CD8-positive, alpha-beta memory T cell (primary cell): ENCODE measurements around the gene REC114. TPM values are rescaled to one million over a fixed set of nuclear protein-coding genes. Genes with fewer than 3 reads are reported as not detected.
A peak's percentile ranks its signal among the peaks of the same experiment; 100 is the strongest.

Source experiments
- CTCF ChIA-PET: fragments of 350-600 bp; sonication (Branson Sonifier 250); formaldehyde crosslinking; loops from one replicate; lab custom pipeline; 2021; ENCODE audit warnings: antibody characterized with exemption; lab: Charles Lee
- POLR2A ChIA-PET: fragments of 350-600 bp; sonication (Branson Sonifier 250); formaldehyde crosslinking; loops from one replicate; lab custom pipeline; 2021; ENCODE audit warnings: antibody characterized with exemption; lab: Charles Lee
- DNase-seq, 5 donors: peaks; one replicate each; pipeline versions ENCODE4 v3.0.0 to v3.0.0-alpha.2; 2020 to 2022; ENCODE audit warnings: mixed read lengths in 1 of 5
- H3K27ac ChIP-seq: one replicate; pipeline ENCODE4 v1.7.0; 2013; ENCODE audit warnings: low read depth, mild to moderate bottlenecking, low read length, moderate library complexity
- H3K27me3 ChIP-seq: 2 replicates; pipeline ENCODE4 v1.7.0; 2013; ENCODE audit warnings: low read length, mild to moderate bottlenecking; ENCODE audit not compliant: insufficient read depth, poor library complexity, severe bottlenecking
- H3K36me3 ChIP-seq: 2 replicates; pipeline ENCODE4 v1.7.0; 2013; ENCODE audit warnings: mild to moderate bottlenecking, low read length, moderate library complexity; ENCODE audit not compliant: insufficient read depth
- H3K4me1 ChIP-seq: 2 replicates; pipeline ENCODE4 v1.7.0; 2013; ENCODE audit warnings: mild to moderate bottlenecking, low read length, moderate library complexity; ENCODE audit not compliant: insufficient read depth
- H3K4me3 ChIP-seq: 2 replicates; pipeline ENCODE4 v1.7.0; 2013; ENCODE audit warnings: mild to moderate bottlenecking, low read length
- H3K9me3 ChIP-seq: 2 replicates; pipeline ENCODE4 v1.7.0; 2013; ENCODE audit warnings: mild to moderate bottlenecking, low read length
- H3K27ac Mint-ChIP-seq, 8 donors: one replicate each; pipeline ENCODE4 v1.8.0; 2020 to 2021; ENCODE audit warnings: mixed read lengths in 8 of 8, mild to moderate bottlenecking in 6 of 8, inconsistent platforms in 3 of 8, moderate library complexity in 3 of 8
- H3K27me3 Mint-ChIP-seq, 2 donors: one replicate each; pipeline ENCODE4 v1.8.0; 2020 to 2021; ENCODE audit warnings: mixed read lengths in 2 of 2, mild to moderate bottlenecking in 1 of 2, moderate library complexity in 1 of 2
- H3K36me3 Mint-ChIP-seq, 3 donors: one replicate each; pipeline ENCODE4 v1.8.0; 2020 to 2021; ENCODE audit warnings: mixed read lengths in 3 of 3, inconsistent platforms in 1 of 3, mild to moderate bottlenecking in 1 of 3
- H3K4me1 Mint-ChIP-seq, 3 donors: one replicate each; pipeline ENCODE4 v1.8.0; 2020 to 2021; ENCODE audit warnings: mixed read lengths in 3 of 3, inconsistent platforms in 1 of 3, mild to moderate bottlenecking in 1 of 3
- H3K4me3 Mint-ChIP-seq, 7 donors: one replicate each; pipeline ENCODE4 v1.8.0; 2020 to 2021; ENCODE audit warnings: mixed read lengths in 7 of 7, mild to moderate bottlenecking in 6 of 7, moderate library complexity in 4 of 7, inconsistent platforms in 2 of 7
- H3K9me3 Mint-ChIP-seq, 5 donors: one replicate each; pipeline ENCODE4 v1.8.0; 2020 to 2022; ENCODE audit warnings: mixed read lengths in 5 of 5, mild to moderate bottlenecking in 3 of 5, moderate library complexity in 2 of 5, inconsistent platforms in 1 of 5
- polyA plus RNA-seq: library from polyadenylated mRNA; unstranded; fragments of 300-500 nt; fragmentation: Illumina TruSeq; gene quantifications from one replicate; pipeline ENCODE4 v1.2.3, GENCODE V29; 2021
- total RNA-seq, 2 experiments: library from RNA; stranded (reverse); gene quantifications; one replicate each; pipeline ENCODE4 v1.2.3, GENCODE V29; 2021

The REC114 gene
- total and polyA plus RNA-seq, 3 experiments from 2014 or later, result not detected

DNA sequence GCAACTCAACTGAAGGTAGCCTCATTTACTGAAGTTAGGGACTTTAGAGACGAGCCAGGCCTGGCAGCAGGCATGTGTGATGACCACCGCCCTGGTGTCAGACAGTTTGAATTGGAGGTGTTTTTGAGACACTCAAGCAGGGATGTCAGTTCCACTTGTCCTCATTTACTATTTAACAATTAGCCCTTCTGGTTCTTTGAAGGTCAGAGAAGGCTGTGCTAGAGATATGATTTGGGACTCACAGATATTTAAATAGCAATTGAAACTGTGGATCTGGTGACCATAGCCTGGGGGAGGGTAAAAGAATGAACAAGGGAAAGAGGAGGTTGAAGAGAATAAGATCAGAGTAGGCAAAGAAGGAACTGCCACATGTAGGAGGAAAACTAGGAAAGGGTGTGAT, 74.6 kb downstream of the REC114 start:
- Mint-ChIP-seq H3K27me3 (peaks cover 3% of the 10 kb centered on the region in 2 donors), H3K9me3 (peaks cover 0 to 8% (median 0%) of the 10 kb centered on the region in 5 donors), H3K36me3 (peaks cover 0 to 3% (median 0%) of the 10 kb centered on the region in 3 donors), H3K4me3 (peak overlapping the region in 4 of 7 donors; percentile 2 to 69 (median 52)), H3K27ac (peak overlapping the region in 4 of 8 donors; percentile 23 to 71 (median 50)), H3K4me1 (peaks cover 36 to 51% (median 48%) of the 10 kb centered on the region in 3 donors)
- H3K27ac ChIP-seq, result no peak overlapping the region
- POLR2A ChIA-PET, result no interaction called here
- peaks cover 12% of the 10 kb centered on the region for H3K4me1 ChIP-seq
- CTCF ChIA-PET, result no interaction called here
- H3K4me3 ChIP-seq, result no peak overlapping the region
- DNase-seq, result no peak
- H3K9me3 ChIP-seq, result no peaks in the 10 kb centered on the region
- no peaks in the 10 kb centered on the region for H3K36me3 ChIP-seq
- H3K27me3 ChIP-seq, result no peaks in the 10 kb centered on the region

DNA sequence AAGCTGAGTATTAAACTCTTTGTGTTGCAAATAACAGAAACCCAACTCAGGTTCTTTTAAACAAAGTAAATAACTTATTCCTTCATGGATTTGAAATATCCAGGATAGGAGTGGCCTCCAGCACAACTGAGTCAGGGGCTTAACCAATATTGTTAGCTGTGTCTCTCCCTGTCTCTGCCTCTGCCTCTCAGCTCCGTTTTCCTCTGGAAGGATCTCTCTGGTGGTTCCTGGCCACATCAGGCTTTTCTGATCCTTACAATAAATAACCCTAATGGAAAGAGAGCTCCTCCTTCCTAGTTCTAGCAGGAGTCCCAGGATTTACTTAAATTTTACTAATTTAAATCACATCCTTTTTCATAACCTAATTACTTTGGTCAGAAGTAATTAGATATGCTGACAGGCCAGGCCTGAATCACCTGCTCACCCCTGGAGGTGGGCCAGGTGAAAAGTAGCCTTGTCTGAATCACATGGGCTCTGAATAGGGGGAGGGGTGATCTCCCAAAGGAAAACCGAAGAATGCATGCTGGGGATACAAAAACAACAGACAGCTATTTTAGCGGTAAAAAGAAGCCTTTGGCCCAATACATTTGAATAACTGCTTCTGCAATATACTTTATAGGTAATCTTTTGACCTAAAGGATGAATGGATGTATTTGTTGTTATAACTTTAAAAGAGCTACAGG, 75.4 kb downstream of the REC114 start:
- Histone ChIP-seq H3K27me3 (no peaks in the 10 kb centered on the region), H3K27ac (no peak overlapping the region), H3K36me3 (no peaks in the 10 kb centered on the region), H3K4me1 (peaks cover 12% of the 10 kb centered on the region), H3K4me3 (no peak overlapping the region), H3K9me3 (no peaks in the 10 kb centered on the region)
- Mint-ChIP-seq H3K4me3 (peak overlapping the region in 5 of 7 donors; percentile 17 to 52 (median 36)), H3K4me1 (peaks cover 36 to 51% (median 48%) of the 10 kb centered on the region in 3 donors), H3K9me3 (peaks cover 0 to 8% (median 0%) of the 10 kb centered on the region in 5 donors), H3K27me3 (peaks cover 3% of the 10 kb centered on the region in 2 donors), H3K27ac (peak overlapping the region in 4 of 8 donors; percentile 5 to 71 (median 32)), H3K36me3 (peaks cover 0 to 3% (median 0%) of the 10 kb centered on the region in 3 donors)
- ChIA-PET POLR2A (no interaction called here), CTCF (no interaction called here)
- DNase-seq, result no peak

DNA sequence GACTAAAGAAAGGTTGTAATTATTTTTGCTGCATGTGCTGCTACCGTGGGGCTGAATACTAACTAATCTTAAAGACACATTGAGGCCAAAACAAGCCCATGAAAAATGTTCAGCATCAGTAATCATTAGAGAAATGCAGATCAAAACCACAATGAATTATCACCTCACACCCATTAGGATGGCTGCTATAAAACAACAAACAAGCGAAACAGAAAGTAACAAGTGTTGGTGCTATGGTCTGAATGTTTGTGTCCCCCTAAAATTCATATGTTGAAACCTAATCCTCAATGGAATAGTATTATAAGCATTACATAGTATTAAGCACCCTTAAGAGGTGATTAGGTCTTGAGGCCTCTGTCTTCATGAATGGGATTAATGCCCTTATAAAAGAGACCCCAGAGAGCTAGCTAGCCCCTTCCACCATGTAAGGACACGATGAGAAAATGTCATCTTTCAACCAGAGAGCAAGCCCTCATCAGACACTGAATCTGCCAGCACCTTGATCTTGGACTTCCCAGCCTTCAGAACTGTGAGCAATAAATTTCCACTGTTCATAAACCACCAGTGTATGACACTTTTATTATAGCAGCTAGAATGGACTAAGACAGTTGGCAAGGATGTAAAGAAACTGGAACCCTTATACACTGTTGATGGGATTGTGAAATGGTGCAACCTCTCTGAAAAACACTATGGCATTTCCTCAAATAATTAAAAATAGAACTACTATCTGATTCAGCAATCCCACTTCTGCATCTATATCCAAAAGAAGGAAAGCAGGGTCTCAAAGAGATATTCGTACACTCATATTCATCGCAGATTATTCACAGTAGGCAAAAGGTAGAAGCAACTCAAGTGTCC, 76.1 kb downstream of the REC114 start:
- Mint-ChIP-seq H3K9me3 (peaks cover 0 to 8% (median 0%) of the 10 kb centered on the region in 5 donors), H3K36me3 (peaks cover 0 to 3% (median 0%) of the 10 kb centered on the region in 3 donors), H3K4me3 (peak overlapping the region in 5 of 7 donors; percentile 17 to 52 (median 36)), H3K27ac (peak overlapping the region in 5 of 8 donors; percentile 17 to 71 (median 35)), H3K4me1 (peaks cover 36 to 51% (median 48%) of the 10 kb centered on the region in 3 donors), H3K27me3 (peaks cover 3% of the 10 kb centered on the region in 2 donors)
- ChIA-PET POLR2A (no interaction called here), CTCF (no interaction called here)
- DNase-seq, result no peak
- Histone ChIP-seq H3K4me1 (peaks cover 12% of the 10 kb centered on the region), H3K4me3 (no peak overlapping the region), H3K9me3 (no peaks in the 10 kb centered on the region), H3K36me3 (no peaks in the 10 kb centered on the region), H3K27me3 (no peaks in the 10 kb centered on the region), H3K27ac (no peak overlapping the region)

DNA sequence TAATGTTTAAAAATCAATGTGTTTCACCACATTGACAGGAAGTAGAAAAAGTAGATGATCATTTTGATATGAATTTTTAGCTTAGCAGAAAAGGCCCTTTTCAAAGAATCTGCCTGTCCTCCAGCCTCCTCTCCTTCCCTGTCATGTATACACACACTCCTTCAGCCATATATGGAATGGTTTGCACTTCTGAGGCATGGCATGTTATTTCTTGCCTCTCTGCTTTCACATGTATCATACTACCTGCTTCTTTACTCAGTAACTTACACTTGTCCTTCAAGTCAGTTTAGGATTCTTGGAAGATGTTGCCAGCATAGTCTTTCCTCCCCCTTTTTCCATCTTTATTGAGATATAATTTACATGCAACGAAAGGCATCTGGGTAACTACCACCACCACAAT, 79.0 kb downstream of the REC114 start:
- no peaks in the 10 kb centered on the region for H3K9me3 ChIP-seq
- ChIA-PET CTCF (no interaction called here), POLR2A (no interaction called here)
- Mint-ChIP-seq H3K4me3 (no peak overlapping the region), H3K4me1 (peaks cover 27 to 43% (median 39%) of the 10 kb centered on the region in 3 donors), H3K9me3 (no peaks in the 10 kb centered on the region), H3K27me3 (peaks cover 3% of the 10 kb centered on the region in 2 donors), H3K36me3 (no peaks in the 10 kb centered on the region), H3K27ac (peak overlapping the region in 1 of 8 donors; percentile 44)
- no peak overlapping the region for H3K27ac ChIP-seq
- H3K4me3 ChIP-seq, result no peak overlapping the region
- no peaks in the 10 kb centered on the region for H3K27me3 ChIP-seq
- no peak for DNase-seq
- H3K4me1 ChIP-seq, result peaks cover 12% of the 10 kb centered on the region
- no peaks in the 10 kb centered on the region for H3K36me3 ChIP-seq

DNA sequence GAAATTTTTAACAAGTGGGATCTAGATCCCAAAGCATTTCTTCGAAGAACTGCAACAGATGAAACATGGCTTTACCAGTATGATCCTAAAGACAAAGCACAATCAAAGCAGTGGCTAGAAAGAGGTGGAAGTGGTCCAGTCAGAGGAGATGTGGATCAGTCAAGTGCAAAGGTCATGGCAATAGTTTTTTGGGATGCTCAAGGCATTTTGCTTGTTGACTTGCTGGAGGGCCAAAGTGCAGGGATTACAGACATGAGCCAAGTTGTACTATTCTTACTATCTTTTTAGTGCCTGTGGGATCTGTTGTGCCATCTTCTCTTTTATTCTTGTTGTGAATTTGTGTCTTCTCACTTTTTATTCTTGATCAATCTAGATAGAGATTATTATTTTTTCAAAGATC, 82.0 kb downstream of the REC114 start:
- Mint-ChIP-seq H3K36me3 (peaks cover 0 to 11% (median 1%) of the 10 kb centered on the region in 3 donors), H3K27me3 (peaks cover 0 to 10% of the 10 kb centered on the region in 2 donors), H3K9me3 (no peaks in the 10 kb centered on the region), H3K27ac (no peak overlapping the region), H3K4me3 (no peak overlapping the region), H3K4me1 (peaks cover 6 to 18% (median 16%) of the 10 kb centered on the region in 3 donors)
- CTCF ChIA-PET, result no interaction called here
- H3K27ac ChIP-seq, result no peak overlapping the region
- H3K4me3 ChIP-seq, result no peak overlapping the region
- POLR2A ChIA-PET, result no interaction called here
- H3K4me1 ChIP-seq, result no peaks in the 10 kb centered on the region
- H3K9me3 ChIP-seq, result no peaks in the 10 kb centered on the region
- no peaks in the 10 kb centered on the region for H3K36me3 ChIP-seq
- H3K27me3 ChIP-seq, result no peaks in the 10 kb centered on the region
- DNase-seq, result no peak

DNA sequence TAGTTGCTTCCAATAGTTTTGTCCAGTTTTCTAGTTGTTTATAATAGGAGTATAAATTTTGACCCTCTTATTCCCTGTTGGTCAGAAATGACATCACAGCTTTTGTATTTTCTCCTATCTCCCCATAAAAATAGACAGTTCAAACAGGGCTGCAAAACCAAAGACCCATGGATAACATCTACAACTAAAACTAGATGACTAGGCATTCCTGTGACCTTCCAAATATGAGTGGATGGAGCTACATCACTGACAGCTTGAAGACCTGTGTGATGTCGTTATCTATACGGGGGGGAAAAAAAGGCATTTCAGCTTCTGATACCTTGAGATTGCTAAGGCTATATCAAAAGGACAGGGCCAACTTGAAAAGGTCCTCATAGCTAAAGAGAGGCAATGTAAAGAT, 84.6 kb downstream of the REC114 start:
- Mint-ChIP-seq H3K36me3 (peaks cover 0 to 17% (median 3%) of the 10 kb centered on the region in 3 donors), H3K4me1 (no peaks in the 10 kb centered on the region), H3K9me3 (peaks cover 0 to 5% (median 0%) of the 10 kb centered on the region in 5 donors), H3K27ac (no peak overlapping the region), H3K27me3 (peaks cover 6 to 11% of the 10 kb centered on the region in 2 donors), H3K4me3 (no peak overlapping the region)
- Histone ChIP-seq H3K4me1 (no peaks in the 10 kb centered on the region), H3K4me3 (no peak overlapping the region), H3K27ac (no peak overlapping the region), H3K36me3 (no peaks in the 10 kb centered on the region), H3K27me3 (no peaks in the 10 kb centered on the region), H3K9me3 (no peaks in the 10 kb centered on the region)
- ChIA-PET CTCF (no interaction called here), POLR2A (no interaction called here)
- no peak for DNase-seq

DNA sequence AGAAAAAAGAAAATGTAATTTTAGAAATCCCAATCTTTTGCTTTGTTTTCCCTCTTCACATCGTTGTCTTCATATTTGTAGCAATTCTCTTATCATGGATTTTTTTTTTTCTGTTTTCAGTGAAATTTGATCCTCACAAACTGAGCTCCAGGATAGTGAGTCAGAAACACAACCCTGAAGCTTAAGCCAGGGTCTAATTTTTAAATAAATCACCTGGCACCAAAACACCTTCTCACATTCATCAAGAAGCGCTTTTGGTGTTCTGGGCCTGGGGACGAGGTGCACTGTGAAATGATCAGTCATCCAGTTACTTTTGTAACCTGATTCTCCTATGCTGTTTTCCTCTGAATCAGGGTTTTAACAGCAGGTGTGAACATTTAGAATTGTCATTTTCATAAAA, 87.7 kb downstream of the REC114 start:
- Mint-ChIP-seq H3K36me3 (peaks cover 0 to 17% (median 3%) of the 10 kb centered on the region in 3 donors), H3K4me1 (no peaks in the 10 kb centered on the region), H3K27me3 (peaks cover 6 to 11% of the 10 kb centered on the region in 2 donors), H3K9me3 (peaks cover 0 to 5% (median 0%) of the 10 kb centered on the region in 5 donors), H3K27ac (no peak overlapping the region), H3K4me3 (no peak overlapping the region)
- CTCF ChIA-PET, result no interaction called here
- no peaks in the 10 kb centered on the region for H3K27me3 ChIP-seq
- H3K4me3 ChIP-seq, result no peak overlapping the region
- H3K9me3 ChIP-seq, result no peaks in the 10 kb centered on the region
- no peak overlapping the region for H3K27ac ChIP-seq
- no peak for DNase-seq
- POLR2A ChIA-PET, result no interaction called here
- H3K36me3 ChIP-seq, result no peaks in the 10 kb centered on the region
- H3K4me1 ChIP-seq, result no peaks in the 10 kb centered on the region

DNA sequence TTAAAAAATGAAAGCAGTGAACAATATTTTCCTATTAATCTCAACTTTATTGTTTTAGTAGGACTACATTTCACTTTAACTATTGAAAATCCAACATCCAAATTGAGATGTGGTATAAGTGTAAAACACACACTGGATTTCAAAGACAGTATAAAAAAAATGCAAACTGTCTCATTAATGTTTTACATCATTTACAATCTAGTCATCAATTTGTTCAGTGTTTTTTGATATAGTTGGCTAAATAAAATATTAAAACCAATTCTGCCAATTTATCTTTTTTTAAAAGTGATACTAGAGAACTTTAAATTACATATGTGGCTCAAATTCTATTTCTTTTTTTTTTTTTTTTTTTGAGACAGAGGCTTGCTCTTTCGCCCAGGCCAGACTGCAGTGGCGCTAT, 95.2 kb downstream of the REC114 start:
- no peak overlapping the region for H3K4me3 ChIP-seq
- Mint-ChIP-seq H3K4me3 (no peak overlapping the region), H3K36me3 (peaks cover 0 to 6% (median 0%) of the 10 kb centered on the region in 3 donors), H3K4me1 (no peaks in the 10 kb centered on the region), H3K27ac (no peak overlapping the region), H3K9me3 (peaks cover 0 to 2% (median 0%) of the 10 kb centered on the region in 5 donors), H3K27me3 (peaks cover 0 to 4% of the 10 kb centered on the region in 2 donors)
- ChIA-PET POLR2A (no interaction called here), CTCF (interaction anchor here (0.6 kb wide), 1 partner anchor 92 kb away, joined by 4 read pairs; no protein-coding TSS in a partner anchor)
- no peak for DNase-seq
- no peak overlapping the region for H3K27ac ChIP-seq
- no peaks in the 10 kb centered on the region for H3K9me3 ChIP-seq
- no peaks in the 10 kb centered on the region for H3K4me1 ChIP-seq
- H3K36me3 ChIP-seq, result no peaks in the 10 kb centered on the region
- H3K27me3 ChIP-seq, result no peaks in the 10 kb centered on the region
